ENCODE measurements around the gene RGL3.

GRCh38 chr19:11347546-11348039, 71.5 kb downstream of the RGL3 start:
- TF ChIP-seq GATA2 (IDR thresholded peaks at IDR 0.05; ENCODE audit: low read depth, low read length), result no peak
- no peak for TF ChIP-seq GATA3 (IDR thresholded peaks at IDR 0.05; ENCODE audit: low read depth, low read length)

All from SH-SY5Y (cell line).